HG03159 (cell line): ENCODE results near the gene CES5A.
"Not testable (repeated sequence)": the region's sequence is repeated elsewhere in the genome, so short reads cannot be mapped to it uniquely, and the experiment has no call there.

ENCODE experiments used
- ATAC-seq: cut with Tn5 transposase; IDR thresholded peaks from one replicate; pipeline ENCODE4 v1.9.1; 2021; ENCODE audit warnings: mild to moderate bottlenecking, moderate library complexity; ENCODE audit not compliant: unreplicated experiment

Gene CES5A

GRCh38 chr16:55888546-55888945 lies 13.4 kb upstream of the CES5A start:
- ATAC-seq: no peak

DNA sequence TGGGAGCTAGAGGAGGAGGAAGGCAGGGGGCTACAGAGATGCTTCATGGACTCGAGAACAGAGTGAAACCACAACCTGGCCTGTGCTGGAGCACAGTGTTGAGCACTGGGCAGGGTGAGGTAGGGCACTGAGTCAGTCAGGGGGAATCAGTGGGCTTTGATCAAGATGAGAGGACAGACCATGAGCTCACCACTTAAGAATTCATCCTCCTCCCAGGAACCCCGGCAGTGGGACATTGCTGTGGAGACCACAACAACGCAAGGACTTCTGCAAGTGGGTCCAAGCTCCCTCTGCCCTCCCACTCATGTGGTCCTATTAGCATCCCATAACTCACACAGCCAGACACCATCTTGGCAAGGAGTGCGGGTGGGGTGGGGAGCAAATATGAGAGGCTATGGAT lies 1.7 kb upstream of the CES5A start:
- no peak for ATAC-seq

GRCh38 chr16:55873122-55873521 lies 2.1 kb downstream of the CES5A start:
- ATAC-seq: no peak

DNA sequence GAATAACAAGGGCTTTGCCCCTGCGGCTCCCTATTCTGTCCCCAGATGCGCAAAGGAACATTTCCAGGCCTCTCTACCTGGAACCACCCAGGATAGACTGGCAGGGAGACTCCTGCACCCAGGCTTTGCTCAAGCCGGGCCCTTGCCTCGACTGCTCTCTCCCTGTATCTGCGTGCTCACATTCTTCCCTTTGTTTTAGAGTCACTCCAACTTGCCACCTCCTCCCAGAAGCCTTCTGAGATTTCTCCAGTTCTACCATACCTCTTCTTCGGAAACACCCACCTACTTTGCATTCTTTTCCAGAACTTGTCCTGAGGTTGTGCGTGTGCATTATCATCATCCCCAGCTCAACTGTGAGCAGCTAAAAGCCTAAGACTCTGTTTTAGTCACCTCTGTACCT lies 3.0 kb downstream of the CES5A start:
- ATAC-seq: no peak

- no peak for ATAC-seq
These were observed 3.6 kb downstream of the CES5A start for GRCh38 chr16:55871411-55872038.

DNA sequence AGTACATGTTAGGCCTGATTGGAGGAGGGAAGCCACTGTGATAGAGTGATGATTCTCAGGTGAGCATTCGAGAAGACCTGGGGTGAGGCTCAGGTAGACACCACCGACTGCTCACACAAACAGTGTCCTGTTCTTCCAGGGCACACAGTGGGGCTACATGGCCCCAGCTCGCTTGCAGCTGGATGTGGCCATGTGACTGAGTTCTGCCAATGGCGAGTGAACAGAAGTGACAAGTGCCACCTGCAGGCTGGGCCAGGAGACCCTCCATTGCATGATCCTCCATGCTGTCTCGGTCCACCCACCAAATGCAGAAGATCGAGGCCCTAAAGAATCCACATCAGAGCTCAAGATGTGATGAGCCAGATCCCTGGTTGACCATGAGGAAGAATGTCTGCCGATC lies 6.2 kb downstream of the CES5A start:
- ATAC-seq: no peak

DNA sequence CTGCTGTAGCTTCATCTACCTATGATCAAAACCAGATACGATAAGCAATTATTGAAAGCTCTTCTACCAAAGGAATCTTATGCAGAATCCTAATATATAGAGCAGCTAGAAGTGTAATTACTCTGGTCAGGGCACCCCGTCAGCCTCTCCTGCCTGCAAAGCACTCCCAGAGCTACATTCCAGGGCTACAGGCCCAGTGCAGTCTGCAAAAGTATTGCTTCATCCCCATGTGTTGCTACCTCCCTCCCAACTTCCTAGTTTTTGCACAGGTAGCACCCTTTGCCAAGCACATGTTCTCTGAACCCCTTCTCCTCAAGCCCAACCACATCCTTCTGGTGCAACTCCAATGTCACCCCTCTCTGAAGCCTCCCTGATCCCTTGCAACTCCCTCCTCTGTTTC lies 7.0 kb downstream of the CES5A start:
- ATAC-seq: no peak

GRCh38 chr16:55861288-55861687 lies 13.9 kb downstream of the CES5A start:
- no peak for ATAC-seq

- ATAC-seq: not testable (repeated sequence)
These were observed 17.5 kb downstream of the CES5A start for GRCh38 chr16:55857650-55858049.

DNA sequence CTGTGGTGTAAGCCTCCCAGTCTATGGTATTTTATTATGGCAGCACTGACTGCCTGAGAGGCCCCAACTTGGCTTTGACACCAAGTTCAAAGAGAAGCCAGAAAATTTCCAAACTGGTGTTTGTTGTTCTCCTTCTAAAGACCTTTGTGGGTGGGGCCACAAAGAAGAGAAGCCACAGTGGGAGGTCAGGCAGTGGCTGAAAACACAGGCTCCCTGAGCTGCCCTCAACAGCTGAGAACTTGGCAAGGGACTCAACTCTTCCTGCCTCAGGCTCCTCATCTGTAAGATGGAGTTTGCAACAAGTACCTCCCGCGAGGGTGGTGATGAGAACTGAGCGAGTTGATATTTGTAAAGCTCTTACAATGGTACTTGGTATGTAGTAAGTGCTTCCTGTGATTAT lies 18.2 kb downstream of the CES5A start:
- ATAC-seq: no peak

DNA sequence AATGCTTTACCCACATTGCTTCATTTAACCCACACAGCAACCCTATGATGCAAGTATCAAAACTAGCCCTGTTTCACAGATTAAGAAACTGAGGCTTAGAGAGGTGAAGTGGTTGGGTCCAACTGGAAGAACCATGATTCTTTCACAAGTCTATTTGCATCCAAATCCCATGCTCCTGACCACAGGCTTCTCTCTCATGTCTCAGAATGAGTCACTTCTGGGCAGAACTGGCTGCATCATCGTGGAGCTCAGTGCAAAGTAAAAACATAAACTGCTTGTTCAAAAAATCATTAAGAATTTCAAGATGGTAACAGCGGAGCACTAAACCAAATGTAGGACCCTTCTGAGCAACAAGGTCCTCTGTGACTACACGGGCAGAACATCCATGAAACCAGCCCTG lies 22.1 kb downstream of the CES5A start:
- no peak for ATAC-seq

- ATAC-seq: no peak
These were observed 25.6 kb downstream of the CES5A start for GRCh38 chr16:55849536-55849935.

- no peak for ATAC-seq
These were observed 28.4 kb downstream of the CES5A start for GRCh38 chr16:55846598-55847346.

DNA sequence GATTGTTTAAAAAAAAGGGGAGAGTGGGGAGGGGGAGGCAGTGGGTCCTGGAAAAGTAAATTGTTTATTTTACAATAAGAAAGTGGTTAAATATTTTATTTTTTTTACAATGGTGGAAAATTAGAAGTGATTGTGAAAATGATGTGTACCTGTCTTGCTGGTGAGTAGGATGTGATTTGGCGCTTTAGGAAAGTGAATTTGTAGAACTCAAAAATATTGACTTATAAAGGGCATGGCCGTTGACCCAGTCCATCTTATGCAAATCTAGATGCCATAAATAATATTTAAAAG lies 32.1 kb downstream of the CES5A start:
- no peak for ATAC-seq

- no peak for ATAC-seq
These were observed 32.6 kb downstream of the CES5A start for GRCh38 chr16:55842369-55843104.

DNA sequence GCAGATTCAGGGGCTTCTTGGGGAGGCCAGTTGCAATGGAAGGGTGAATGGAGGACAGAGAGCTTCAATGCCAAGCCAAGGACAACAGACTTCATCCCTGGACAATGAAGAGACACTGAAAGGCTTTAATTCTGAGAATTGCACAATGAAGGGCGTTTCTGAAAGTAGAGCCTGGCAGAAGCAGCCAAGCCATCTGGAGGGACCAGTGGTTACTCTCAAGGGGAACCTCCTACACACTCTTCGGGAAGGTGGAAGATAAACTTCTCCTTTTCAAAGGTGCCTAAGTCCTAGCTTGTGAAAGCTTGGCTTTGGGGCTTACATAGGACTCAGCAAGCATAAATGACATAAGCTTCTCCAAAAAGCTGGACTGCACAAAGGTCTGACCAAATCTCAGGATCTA lies 36.1 kb downstream of the CES5A start:
- no peak for ATAC-seq

DNA sequence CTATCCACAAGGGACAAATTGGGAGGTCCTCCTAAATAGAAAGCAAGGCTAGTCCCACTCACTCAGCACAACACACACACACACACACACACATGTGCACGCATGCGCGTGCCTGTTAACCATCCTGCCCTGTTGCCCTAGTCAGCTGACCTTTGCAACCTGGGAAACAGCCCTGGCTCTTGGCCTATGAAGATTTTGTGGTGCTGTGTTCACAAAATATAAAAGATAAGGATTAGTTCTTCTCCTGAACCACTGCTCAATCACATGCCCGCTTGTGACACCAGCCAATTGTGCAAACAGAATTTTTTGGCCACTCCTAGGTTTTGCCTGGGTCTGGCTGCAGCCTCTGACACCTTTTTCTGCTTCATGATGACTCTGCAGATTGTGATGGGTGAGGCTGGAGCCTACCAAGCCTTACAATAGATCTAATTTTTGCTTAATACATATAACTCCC lies 39.0 kb downstream of the CES5A start:
- no peak for ATAC-seq

DNA sequence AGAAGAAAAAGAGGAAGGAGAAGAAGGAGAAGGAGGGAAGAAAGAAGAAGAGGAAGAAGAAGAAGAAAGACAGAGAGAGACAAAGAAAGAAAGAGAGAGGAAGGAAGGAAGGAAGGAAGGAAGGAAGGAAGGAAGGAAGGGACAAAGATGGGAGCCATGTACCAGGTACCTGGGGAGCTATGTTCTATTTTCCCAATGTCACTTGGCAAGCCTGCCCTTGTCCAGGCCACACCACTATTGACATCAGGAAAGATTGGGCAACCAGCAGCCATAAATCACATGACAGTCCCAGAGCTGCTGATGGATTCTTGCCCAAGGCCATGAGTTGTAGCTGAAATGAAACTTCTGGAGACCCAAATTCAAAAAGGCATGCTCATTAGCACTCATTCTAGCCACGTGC lies 39.6 kb downstream of the CES5A start:
- no peak for ATAC-seq

DNA sequence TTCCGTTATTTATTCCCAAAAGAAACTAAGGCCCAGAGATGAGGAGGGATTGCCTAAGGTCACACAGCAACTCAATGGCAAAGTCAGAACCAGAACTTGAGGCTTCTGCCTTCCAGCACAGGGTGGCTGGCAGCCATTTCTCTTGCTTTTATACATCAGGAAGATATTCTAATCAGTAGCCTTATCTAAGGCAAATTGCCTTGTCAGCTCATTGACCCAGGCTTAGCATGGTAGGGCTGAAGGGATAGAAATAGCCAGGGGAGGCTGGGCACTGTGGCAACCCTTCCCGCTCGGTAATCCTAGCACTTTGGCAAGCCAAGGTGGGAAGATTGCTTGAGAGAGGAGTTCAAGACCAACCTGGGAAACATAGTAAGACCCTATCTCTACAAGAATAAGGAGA lies 40.0 kb downstream of the CES5A start:
- not testable (repeated sequence) for ATAC-seq

GRCh38 chr16:55834049-55834448 lies 41.1 kb downstream of the CES5A start:
- peak; percentile 87 for ATAC-seq

- no peak for ATAC-seq
These were observed 42.1 kb downstream of the CES5A start, which contains the start of gene CES1 for GRCh38 chr16:55832773-55833691. Gene CES1 (minus strand): TSS chr16:55833096. CDS start chr16:55833055, 41 bp downstream.
